ENCODE data around the gene TCIRG1. TPM values are rescaled to one million over a fixed set of nuclear protein-coding genes. Genes with fewer than 3 reads are reported as not detected.

Gene TCIRG1
- total and polyA plus RNA-seq, 2 of the 13 experiments (the other 11 are each of a cell fraction or from before 2014, with no cell fraction given) = 48.0 to 69.6 TPM

GRCh38 chr11:68040101-68040956, 1.5 kb downstream of the TCIRG1 start (continued):
- TF ChIP-seq STAT5B (CRISPR knock-in tag; IDR thresholded peaks at IDR 0.05) = no peak
- no peak for TF ChIP-seq KLF9 (CRISPR knock-in tag; IDR thresholded peaks at IDR 0.05; ENCODE audit: low read depth)
- 0 out of 2 replicates have a peak, but pooled peaks have one; percentile 50 for TF ChIP-seq ZNF761 (CRISPR knock-in tag; conservative IDR thresholded peaks at IDR 0.05)
- TF ChIP-seq ZNF724P (CRISPR knock-in tag; IDR thresholded peaks at IDR 0.05; ENCODE audit: borderline replicate concordance) = no peak
- TF ChIP-seq ZNF329 (CRISPR knock-in tag; IDR thresholded peaks at IDR 0.05; ENCODE audit: low read depth) = no peak
- TF ChIP-seq ZBTB25 (CRISPR knock-in tag; IDR thresholded peaks at IDR 0.05) = no peak
- TF ChIP-seq NCOR1 (IDR thresholded peaks at IDR 0.05; ENCODE audit: borderline replicate concordance, low read length) = no peak
- TF ChIP-seq ZFP41 (CRISPR knock-in tag; IDR thresholded peaks at IDR 0.05; ENCODE audit: borderline replicate concordance) = no peak
- TF ChIP-seq ZNF263 (CRISPR knock-in tag; IDR thresholded peaks at IDR 0.05) = peak; percentile 49; the same call in 1 of the 2 replicates
- TF ChIP-seq DNMT3B (CRISPR knock-in tag; conservative IDR thresholded peaks at IDR 0.05) = no peak
- peak; percentile 73; the same call in 1 of the 2 replicates for TF ChIP-seq NCOA1 (CRISPR knock-in tag; IDR thresholded peaks at IDR 0.05)
- TF ChIP-seq DBP (CRISPR knock-in tag; IDR thresholded peaks at IDR 0.05; ENCODE audit: not compliant biosample characterization) = no peak
- TF ChIP-seq EP300 (IDR thresholded peaks at IDR 0.05; ENCODE audit: low read depth in 2 of 2, low read length in 2 of 2) = no peak
- TF ChIP-seq EP300 (CRISPR knock-in tag; IDR thresholded peaks at IDR 0.05; ENCODE audit: borderline replicate concordance) = no peak
- TF ChIP-seq ZFP91 (CRISPR knock-in tag; IDR thresholded peaks at IDR 0.05; ENCODE audit: borderline replicate concordance) = peak; percentile 33; the same call in 1 of the 2 replicates
- no peak for TF ChIP-seq SNAPC5 (CRISPR knock-in tag; IDR thresholded peaks at IDR 0.05; ENCODE audit: borderline replicate concordance)
- no peak for TF ChIP-seq ZNF564 (CRISPR knock-in tag; IDR thresholded peaks at IDR 0.05)
- no peak for TF ChIP-seq SATB2 (CRISPR knock-in tag; IDR thresholded peaks at IDR 0.05)
- TF ChIP-seq ZFP82 (CRISPR knock-in tag; IDR thresholded peaks at IDR 0.05; ENCODE audit: borderline replicate concordance) = no peak
- TF ChIP-seq SIN3B (IDR thresholded peaks at IDR 0.05; ENCODE audit: low read length) = no peak
- TF ChIP-seq XBP1 (CRISPR knock-in tag; IDR thresholded peaks at IDR 0.05) = no peak
- no peak for TF ChIP-seq MTF1 (CRISPR knock-in tag; IDR thresholded peaks at IDR 0.05)
- TF ChIP-seq MLX (CRISPR knock-in tag; IDR thresholded peaks at IDR 0.05) = no peak
- TF ChIP-seq NAIF1 (CRISPR knock-in tag; IDR thresholded peaks at IDR 0.05; ENCODE audit: borderline replicate concordance) = no peak
- TF ChIP-seq FOXP1 (IDR thresholded peaks at IDR 0.05) = no peak
- 0 out of 2 replicates have a peak, but pooled peaks have one; percentile 12 for TF ChIP-seq FOXP1 (CRISPR knock-in tag; IDR thresholded peaks at IDR 0.05)
- TF ChIP-seq EZH2 (conservative IDR thresholded peaks at IDR 0.05; ENCODE audit: low read depth, low read length) = no peak
- TF ChIP-seq ZNF772 (CRISPR knock-in tag; IDR thresholded peaks at IDR 0.05) = no peak
- TF ChIP-seq MBD4 (IDR thresholded peaks at IDR 0.05; ENCODE audit: borderline replicate concordance, low read length) = no peak

Data from HepG2 (cell line).